H1 (cell line): Measurements from ENCODE around the gene FAM47A. TPM values are rescaled to one million over a fixed set of nuclear protein-coding genes. Genes with fewer than 3 reads are reported as not detected.

Source experiments
- CTCF ChIA-PET: fragments of 300-600 bp; sonication (Branson Sonifier 250); formaldehyde crosslinking; loops from one replicate; lab custom pipeline; 2021; ENCODE audit not compliant: partially characterized antibody; lab: Charles Lee
- POLR2A ChIA-PET: fragments of 300-600 bp; sonication (Branson Sonifier 250); formaldehyde crosslinking; loops from one replicate; lab custom pipeline; 2021; ENCODE audit warnings: inconsistent platforms; ENCODE audit not compliant: partially characterized antibody; lab: Charles Lee
- DNase-seq, 2 experiments: peaks; one replicate each; pipeline versions ENCODE4 v3.0.0 to v3.0.0-alpha.2; 2010 to 2022; ENCODE audit warnings: low spot score in 2 of 2, low read depth in 1 of 2, mixed read lengths in 1 of 2
- FAIRE-seq: peaks from 2 replicates; lab custom pipeline; 2011; peaks lifted over from hg19 to GRCh38; lab: Jason Lieb, UNC
- H2AFZ ChIP-seq: 2 replicates; pipeline ENCODE4 v1.8.1; 2012; ENCODE audit warnings: low read length, inconsistent platforms
- H2AK5ac ChIP-seq: 2 replicates; pipeline ENCODE4 v1.6.1; 2013; ENCODE audit warnings: low read depth, low read length
- H2BK120ac ChIP-seq: replicated peaks from 2 replicates; pipeline ENCODE3; 2013; ENCODE audit warnings: low read depth, low read length, inconsistent platforms
- H2BK12ac ChIP-seq: 2 replicates; pipeline ENCODE4 v1.6.1; 2013; ENCODE audit warnings: low read depth, low read length
- H2BK15ac ChIP-seq: 2 replicates; pipeline ENCODE4 v1.6.1; 2013; ENCODE audit warnings: low read length
- H2BK20ac ChIP-seq: 2 replicates; pipeline ENCODE4 v1.6.1; 2013; ENCODE audit warnings: low read length
- H2BK5ac ChIP-seq: 2 replicates; pipeline ENCODE4 v1.6.1; 2013; ENCODE audit warnings: low read depth, low read length
- H3K14ac ChIP-seq: 2 replicates; pipeline ENCODE4 v1.6.1; 2013; ENCODE audit warnings: inconsistent platforms; ENCODE audit not compliant: insufficient read length
- H3K18ac ChIP-seq: 2 replicates; pipeline ENCODE4 v1.6.1; 2013; ENCODE audit warnings: low read length; ENCODE audit errors: extremely low read depth
- H3K23ac ChIP-seq: 2 replicates; pipeline ENCODE4 v1.6.1; 2013; ENCODE audit warnings: inconsistent platforms; ENCODE audit not compliant: insufficient read length
- H3K23me2 ChIP-seq: 2 replicates; pipeline ENCODE4 v1.6.1; 2013; ENCODE audit warnings: low read depth, low read length
- H3K27ac ChIP-seq: 2 replicates; pipeline ENCODE4 v1.6.1; 2011; ENCODE audit warnings: low read depth, low read length, inconsistent platforms
- H3K27me3 ChIP-seq, 4 experiments: replicated peaks in 1 of 4; 1 replicate in 1 of 4; 2 replicates in 3 of 4; pipeline versions ENCODE4 v1.6.1 to v1.8.1; 2011 to 2013; ENCODE audit warnings: low read length in 3 of 4, mild to moderate bottlenecking in 3 of 4, inconsistent platforms in 2 of 4, mixed read lengths in 2 of 4, moderate library complexity in 1 of 4; ENCODE audit not compliant: control insufficient read depth in 3 of 4, insufficient read depth in 3 of 4; ENCODE audit errors: extremely low read depth in 1 of 4
- H3K36me3 ChIP-seq, 4 experiments: 2 replicates each; pipeline versions ENCODE4 v1.6.1 to v1.8.1; 2011 to 2013; ENCODE audit warnings: mild to moderate bottlenecking in 4 of 4, low read length in 3 of 4, moderate library complexity in 2 of 4, control low read depth in 1 of 4, inconsistent platforms in 1 of 4; ENCODE audit not compliant: insufficient read depth in 4 of 4, control insufficient read depth in 2 of 4
- H3K4ac ChIP-seq: replicated peaks from 2 replicates; pipeline ENCODE3; 2013; ENCODE audit warnings: low read length, low read depth, mixed read lengths, inconsistent platforms; ENCODE audit not compliant: insufficient read length
- H3K4me1 ChIP-seq, 4 experiments: replicated peaks in 1 of 4; 1 replicate in 1 of 4; 2 replicates in 3 of 4; pipeline versions ENCODE4 v1.6.1 to v1.8.1; 2011 to 2013; ENCODE audit warnings: low read length in 3 of 4, inconsistent platforms in 2 of 4, mixed read lengths in 1 of 4; ENCODE audit not compliant: insufficient read depth in 4 of 4, control insufficient read depth in 3 of 4
- H3K4me2 ChIP-seq, 2 experiments: 2 replicates each; pipeline versions ENCODE4 v1.6.1 to v1.8.1; 2011 to 2013; ENCODE audit warnings: low read depth in 2 of 2, low read length in 2 of 2, control low read depth in 1 of 2, inconsistent platforms in 1 of 2, mild to moderate bottlenecking in 1 of 2; ENCODE audit not compliant: insufficient read depth in 1 of 2
- H3K4me3 ChIP-seq, 4 experiments: fragments of 200-600, 300-600 bp in 1 of 4; sonication (generic), shearing (Covaris generic), sonication (Bioruptor Twin) in 1 of 4; 2 replicates each; pipeline versions ENCODE4 v1.5.1 to v1.8.1; 2011 to 2016; ENCODE audit warnings: low read length in 4 of 4, low read depth in 3 of 4, control low read depth in 2 of 4, inconsistent platforms in 2 of 4, mild to moderate bottlenecking in 2 of 4, mixed read lengths in 1 of 4, moderate library complexity in 1 of 4; ENCODE audit not compliant: insufficient read depth in 2 of 4; ENCODE audit errors: extremely low read depth in 1 of 4
- H3K56ac ChIP-seq: replicated peaks from 2 replicates; pipeline ENCODE3; 2013; ENCODE audit warnings: low read depth, mild to moderate bottlenecking, mixed read lengths, low read length, inconsistent platforms; ENCODE audit not compliant: insufficient read length
- H3K79me1 ChIP-seq: 2 replicates; pipeline ENCODE4 v1.6.1; 2013; ENCODE audit warnings: low read depth, low read length, control low read depth
- H3K79me2 ChIP-seq, 2 experiments: 2 replicates each; pipeline versions ENCODE4 v1.6.1 to v1.8.1; 2012 to 2013; ENCODE audit warnings: low read length in 2 of 2, mild to moderate bottlenecking in 2 of 2, inconsistent platforms in 1 of 2; ENCODE audit not compliant: insufficient read depth in 2 of 2, control insufficient read depth in 1 of 2
- H3K9ac ChIP-seq, 4 experiments: replicated peaks in 1 of 4; 1 replicate in 1 of 4; 2 replicates in 3 of 4; pipeline versions ENCODE4 v1.6.1 to v1.8.1; 2011 to 2013; ENCODE audit warnings: low read depth in 3 of 4, low read length in 3 of 4, control low read depth in 2 of 4, mild to moderate bottlenecking in 2 of 4, moderate library complexity in 2 of 4, inconsistent platforms in 1 of 4; ENCODE audit errors: extremely low read depth in 1 of 4
- H3K9me3 ChIP-seq, 2 experiments: 2 replicates each; pipeline versions ENCODE4 v1.6.1 to v1.8.1; 2012 to 2013; ENCODE audit warnings: mild to moderate bottlenecking in 2 of 2, moderate library complexity in 2 of 2, control low read depth in 1 of 2, inconsistent platforms in 1 of 2, low read depth in 1 of 2, low read length in 1 of 2, mixed read lengths in 1 of 2; ENCODE audit not compliant: insufficient read depth in 2 of 2
- H4K20me1 ChIP-seq, 2 experiments: replicated peaks in 1 of 2; 2 replicates each; pipeline versions ENCODE3 to v1.8.1; 2011 to 2013; ENCODE audit warnings: inconsistent platforms in 2 of 2, low read length in 2 of 2, mild to moderate bottlenecking in 1 of 2; ENCODE audit not compliant: insufficient read depth in 2 of 2, control insufficient read depth in 1 of 2
- H4K5ac ChIP-seq: 2 replicates; pipeline ENCODE4 v1.6.1; 2013; ENCODE audit warnings: low read length, low read depth, mixed read lengths, inconsistent platforms; ENCODE audit not compliant: insufficient read length
- H4K8ac ChIP-seq: 2 replicates; pipeline ENCODE4 v1.8.0; 2013; ENCODE audit warnings: mild to moderate bottlenecking, moderate library complexity, low read length, inconsistent platforms; ENCODE audit not compliant: insufficient read depth; ENCODE audit errors: extremely low read depth
- H4K91ac ChIP-seq: replicated peaks from 2 replicates; pipeline ENCODE3; 2013; ENCODE audit warnings: low read length, mixed read lengths, inconsistent platforms; ENCODE audit not compliant: insufficient read length
- CBX8 ChIP-seq: fragments of 300-800, 300-1000 bp; sonication (generic); IDR thresholded peaks from 2 replicates; pipeline ENCODE4 v1.7.1; 2016; ENCODE audit warnings: low read depth, low read length, borderline replicate concordance
- EP300 ChIP-seq, 2 experiments: IDR thresholded peaks; 1 replicate in 1 of 2; 2 replicates in 1 of 2; pipeline ENCODE4 v1.6.1; 2011 to 2012; ENCODE audit warnings: low read depth in 2 of 2, low read length in 2 of 2, mild to moderate bottlenecking in 2 of 2, borderline replicate concordance in 1 of 2, inconsistent platforms in 1 of 2, moderate library complexity in 1 of 2
- EZH2 ChIP-seq: fragments of 200-600 bp; sonication (generic); IDR thresholded peaks from 2 replicates; pipeline ENCODE4 v1.7.1; 2012; ENCODE audit warnings: low read depth, mild to moderate bottlenecking, moderate library complexity, low read length, inconsistent platforms; ENCODE audit not compliant: severe bottlenecking
- JUND ChIP-seq: IDR thresholded peaks from 2 replicates; pipeline ENCODE4 v1.6.1; 2011; ENCODE audit warnings: mild to moderate bottlenecking, improper control_type of control experiment, low read length
- KDM4A ChIP-seq: IDR thresholded peaks from one replicate; pipeline ENCODE4 v1.7.1; 2012; ENCODE audit warnings: low read depth, mild to moderate bottlenecking, moderate library complexity, low read length, inconsistent platforms; ENCODE audit not compliant: severe bottlenecking
- SAP30 ChIP-seq: fragments of 300-600 bp; sonication (generic); IDR thresholded peaks from 2 replicates; pipeline ENCODE4 v1.7.1; 2012; ENCODE audit warnings: low read length, moderate library complexity, mild to moderate bottlenecking, inconsistent platforms; ENCODE audit not compliant: insufficient read depth, insufficient replicate concordance
- SP2 ChIP-seq: IDR thresholded peaks from 2 replicates; pipeline ENCODE4 v1.6.1; 2012; ENCODE audit warnings: mild to moderate bottlenecking, low read length, inconsistent platforms
- SUZ12 ChIP-seq: fragments of 200-600 bp; sonication (generic); IDR thresholded peaks from 2 replicates; pipeline ENCODE4 v1.6.1; 2012; ENCODE audit warnings: mild to moderate bottlenecking, inconsistent platforms, low read length, moderate library complexity, mixed read lengths
- TCF12 ChIP-seq: IDR thresholded peaks from 2 replicates; pipeline ENCODE4 v1.6.1; 2011; ENCODE audit warnings: low read depth, mild to moderate bottlenecking, low read length
- WGBS, 2 experiments: shearing (Covaris generic) in 1 of 2; methylation state at CpG; one replicate each; pipeline versions ENCODE4 v1.1.6 to v1.1.7; 2013 to 2015; ENCODE audit warnings: low lambda C conversion rate in 2 of 2, mixed read lengths in 2 of 2, inconsistent platforms in 1 of 2, low coverage in 1 of 2, missing lambda C conversion rate in 1 of 2; ENCODE audit not compliant: insufficient replicate concordance in 2 of 2, insufficient coverage in 1 of 2, insufficient read length in 1 of 2; ENCODE audit errors: extremely low coverage in 1 of 2, missing lambda C conversion rate in 1 of 2; 5-methylcytosine and 5-hydroxymethylcytosine counted together
- polyA plus RNA-seq, 7 experiments: library from polyadenylated mRNA; depleted of rRNA in 3 of 7; stranded (reverse) in 5 of 7; unstranded in 2 of 7; fragments of >200 nt in 5 of 7; fragments of 200-250 nt in 2 of 7; gene quantifications; 1 replicate in 5 of 7; 2 replicates in 1 of 7; 4 replicates in 1 of 7; pipeline versions ENCODE4 v1.2.1 to v1.2.3, GENCODE V29; 2011 to 2013; ENCODE audit warnings: missing spikeins in 2 of 7, mixed read lengths in 2 of 7
- total RNA-seq: library from RNA; stranded (reverse); fragmentation: NEBNext Ultra II Directional; extraction: Animal tissue kit (Norgen Biotek cat#: 25700); gene quantifications from 2 replicates; pipeline ENCODE4 v1.2.1, GENCODE V29; 2021

The FAM47A gene
- total and polyA plus RNA-seq, 2 of the 8 experiments (the other 6 are each of a cell fraction or from before 2014, with no cell fraction given), result not detected

DNA sequence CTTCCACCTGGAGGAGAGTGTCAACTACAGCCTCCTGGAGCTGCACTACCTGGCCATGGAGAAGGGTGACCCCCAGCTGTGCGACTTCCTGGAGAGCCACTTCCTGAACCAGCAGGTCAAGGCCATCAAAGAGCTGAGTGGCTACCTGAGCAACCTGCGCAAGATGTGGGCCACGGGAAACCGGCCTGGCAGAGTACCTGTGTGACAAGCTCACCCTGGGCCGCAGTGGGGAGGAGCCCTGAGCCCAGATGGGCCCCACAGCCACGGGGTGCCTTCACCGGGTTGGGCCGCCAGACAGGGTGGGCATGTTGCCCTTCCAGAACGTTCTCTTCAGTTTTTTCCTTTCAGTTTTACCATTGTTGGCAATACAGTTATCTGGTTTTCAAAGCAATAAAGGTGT is 15.2 kb upstream of the FAM47A start:
- Histone ChIP-seq H3K4ac (no peak overlapping the region), H3K36me3 (no peaks in the 10 kb centered on the region), H3K56ac (no peak overlapping the region), H3K4me1 (no peaks in the 10 kb centered on the region), H3K27me3 (no peaks in the 10 kb centered on the region), H4K8ac (no peak overlapping the region), H4K20me1 (no peaks in the 10 kb centered on the region), H3K14ac (no peak overlapping the region), H3K9ac (no peak overlapping the region), H3K9me3 (no peaks in the 10 kb centered on the region), H3K23me2 (no peaks in the 10 kb centered on the region), H4K91ac (no peak overlapping the region), H2BK120ac (no peak overlapping the region), H2BK5ac (no peak overlapping the region), H3K23ac (no peak overlapping the region), H3K18ac (no peak overlapping the region), H2AFZ (no peak overlapping the region), H2BK12ac (no peak overlapping the region), H2AK5ac (no peak overlapping the region), H3K79me1 (no peaks in the 10 kb centered on the region), H3K79me2 (no peaks in the 10 kb centered on the region), H3K4me2 (no peak overlapping the region), H2BK15ac (no peak overlapping the region), H4K5ac (no peak overlapping the region), H2BK20ac (no peak overlapping the region), H3K27ac (no peak overlapping the region), H3K4me3 (no peak overlapping the region)
- DNase-seq (no peak), FAIRE-seq (no peak)
- CTCF ChIA-PET, result no interaction called here
- POLR2A ChIA-PET, result no interaction called here
- TF ChIP-seq JUND, result no peak
- TF ChIP-seq TCF12, result no peak
- TF ChIP-seq SP2, result no peak
- TF ChIP-seq SAP30, result no peak
- TF ChIP-seq KDM4A, result no peak
- TF ChIP-seq EP300 (IDR thresholded peaks at IDR 0.05; ENCODE audit: borderline replicate concordance in 1 of 2, low read depth in 2 of 2, low read length in 2 of 2), result no peak
- TF ChIP-seq SUZ12, result no peak
- TF ChIP-seq CBX8, result no peak
- TF ChIP-seq EZH2, result no peak
- WGBS, 2 experiments, result 96% methylated on average over 4 of the region's 9 CpGs; no CpG with 5 or more reads in 1 of the 2 experiments
